OCI-LY3 (cell line): ENCODE measurements around the gene PLCB1.

Experiments used
- EZH2phosphoT487 ChIP-seq: fragments of 200-600 bp; shearing (Covaris generic); IDR thresholded peaks from 2 replicates; pipeline ENCODE4 v1.6.1; 2018; ENCODE audit warnings: antibody characterized with exemption, mixed run types, low read depth
- TF ChIP-seq, protein P1 (sequence below): fragments of 200-600, 300-600 bp; sonication (generic); IDR thresholded peaks from 2 replicates; pipeline ENCODE4 v1.5.1; 2014; ENCODE audit warnings: antibody characterized with exemption, low read length, low read depth

DNA sequence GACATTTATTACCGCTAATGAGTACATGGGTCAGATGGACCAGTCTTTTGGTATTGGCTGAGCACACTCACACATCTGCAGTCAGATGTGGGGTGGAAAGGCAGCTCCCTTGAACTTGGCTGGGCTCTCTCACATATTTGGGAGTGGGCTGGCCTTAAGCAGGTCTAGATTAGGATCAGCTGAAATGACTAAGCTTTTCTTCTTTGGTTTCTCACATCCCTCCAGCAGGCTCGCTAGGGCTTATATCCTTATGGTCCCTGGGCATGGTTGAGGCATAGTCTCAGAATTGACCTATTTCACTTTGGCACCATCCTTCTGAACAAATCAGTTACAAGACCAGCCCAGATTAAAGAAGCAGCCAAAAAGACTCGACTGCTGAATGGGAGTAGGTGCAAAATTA, 14.4 kb upstream of the PLCB1 start:
- TF ChIP-seq, protein P1, sequence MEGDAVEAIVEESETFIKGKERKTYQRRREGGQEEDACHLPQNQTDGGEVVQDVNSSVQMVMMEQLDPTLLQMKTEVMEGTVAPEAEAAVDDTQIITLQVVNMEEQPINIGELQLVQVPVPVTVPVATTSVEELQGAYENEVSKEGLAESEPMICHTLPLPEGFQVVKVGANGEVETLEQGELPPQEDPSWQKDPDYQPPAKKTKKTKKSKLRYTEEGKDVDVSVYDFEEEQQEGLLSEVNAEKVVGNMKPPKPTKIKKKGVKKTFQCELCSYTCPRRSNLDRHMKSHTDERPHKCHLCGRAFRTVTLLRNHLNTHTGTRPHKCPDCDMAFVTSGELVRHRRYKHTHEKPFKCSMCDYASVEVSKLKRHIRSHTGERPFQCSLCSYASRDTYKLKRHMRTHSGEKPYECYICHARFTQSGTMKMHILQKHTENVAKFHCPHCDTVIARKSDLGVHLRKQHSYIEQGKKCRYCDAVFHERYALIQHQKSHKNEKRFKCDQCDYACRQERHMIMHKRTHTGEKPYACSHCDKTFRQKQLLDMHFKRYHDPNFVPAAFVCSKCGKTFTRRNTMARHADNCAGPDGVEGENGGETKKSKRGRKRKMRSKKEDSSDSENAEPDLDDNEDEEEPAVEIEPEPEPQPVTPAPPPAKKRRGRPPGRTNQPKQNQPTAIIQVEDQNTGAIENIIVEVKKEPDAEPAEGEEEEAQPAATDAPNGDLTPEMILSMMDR: no peak
- TF ChIP-seq EZH2phosphoT487: no peak
